HG03469 (cell line): ENCODE results near the gene COPA.

Source experiments
- ATAC-seq: cut with Tn5 transposase; IDR thresholded peaks from one replicate; pipeline ENCODE4 v1.9.1; 2021; ENCODE audit warnings: mild to moderate bottlenecking, moderate library complexity, moderate number of reproducible peaks; ENCODE audit not compliant: unreplicated experiment

COPA gene

DNA sequence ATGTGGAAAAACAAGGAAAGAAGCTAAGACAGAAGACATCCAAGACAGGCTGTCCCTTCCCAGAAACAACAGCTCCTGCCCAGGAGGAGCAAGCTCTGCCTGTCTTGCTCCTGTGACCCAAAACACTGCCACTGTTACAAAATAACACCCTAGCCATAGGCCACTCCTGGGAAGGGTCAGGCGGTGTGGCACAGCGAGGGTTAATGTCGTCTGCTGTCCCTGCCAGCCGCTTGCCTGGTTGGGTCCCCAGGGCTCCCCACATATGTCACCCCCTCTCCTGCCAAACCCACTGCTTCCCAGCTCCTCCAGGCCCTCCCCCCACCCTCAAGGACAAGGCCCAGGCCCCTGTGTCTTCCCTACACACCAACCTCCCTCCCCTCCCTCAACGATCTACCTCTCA is 20.0 kb upstream of the COPA start:
- no peak for ATAC-seq

GRCh38 chr1:160362168-160362957 is 19.3 kb upstream of the COPA start:
- ATAC-seq, result no peak

GRCh38 chr1:160361814-160362167 is 18.7 kb upstream of the COPA start:
- ATAC-seq, result no peak

DNA sequence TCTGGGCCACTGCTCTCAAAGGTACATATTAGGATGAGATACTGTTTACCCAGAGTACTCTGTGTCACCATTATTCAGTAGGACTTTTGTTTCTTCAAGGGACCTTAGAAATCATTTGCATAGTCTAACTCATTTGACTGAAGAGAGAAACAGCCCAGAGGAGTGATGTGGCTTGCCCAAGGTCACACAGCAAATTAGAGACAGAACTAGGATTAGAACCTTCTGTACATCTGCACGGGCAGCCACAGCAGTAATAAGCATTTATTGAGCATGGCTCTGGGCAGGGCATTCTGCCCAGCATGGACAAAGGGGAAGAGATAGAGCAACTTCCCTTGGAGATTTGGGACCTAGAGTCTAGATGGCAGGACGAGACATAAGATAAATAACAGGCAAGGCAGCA is 18.1 kb upstream of the COPA start:
- ATAC-seq, result no peak

DNA sequence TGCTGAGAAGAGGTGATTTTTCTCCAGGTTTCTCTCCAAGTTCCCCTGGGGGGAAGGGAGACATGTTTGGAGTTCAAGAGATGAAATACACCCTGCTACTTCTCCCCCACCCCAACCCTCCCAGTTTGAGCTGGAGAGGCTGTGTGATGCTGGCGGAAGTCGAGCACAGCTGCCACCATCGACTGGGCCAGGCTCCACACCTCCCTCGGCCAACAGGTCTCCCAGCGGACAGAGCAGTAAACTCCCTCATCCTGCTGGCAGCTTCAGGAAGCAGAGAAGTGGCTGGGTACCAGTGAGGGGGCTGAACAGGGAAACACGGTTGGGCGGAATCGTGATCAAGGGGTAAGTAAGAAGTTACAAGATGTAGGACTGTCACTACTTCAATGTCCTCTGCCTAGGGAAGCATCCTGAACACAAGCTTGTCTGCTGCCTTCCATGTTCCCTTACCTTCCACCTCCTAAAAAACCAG is 17.2 kb upstream of the COPA start:
- ATAC-seq, result no peak

DNA sequence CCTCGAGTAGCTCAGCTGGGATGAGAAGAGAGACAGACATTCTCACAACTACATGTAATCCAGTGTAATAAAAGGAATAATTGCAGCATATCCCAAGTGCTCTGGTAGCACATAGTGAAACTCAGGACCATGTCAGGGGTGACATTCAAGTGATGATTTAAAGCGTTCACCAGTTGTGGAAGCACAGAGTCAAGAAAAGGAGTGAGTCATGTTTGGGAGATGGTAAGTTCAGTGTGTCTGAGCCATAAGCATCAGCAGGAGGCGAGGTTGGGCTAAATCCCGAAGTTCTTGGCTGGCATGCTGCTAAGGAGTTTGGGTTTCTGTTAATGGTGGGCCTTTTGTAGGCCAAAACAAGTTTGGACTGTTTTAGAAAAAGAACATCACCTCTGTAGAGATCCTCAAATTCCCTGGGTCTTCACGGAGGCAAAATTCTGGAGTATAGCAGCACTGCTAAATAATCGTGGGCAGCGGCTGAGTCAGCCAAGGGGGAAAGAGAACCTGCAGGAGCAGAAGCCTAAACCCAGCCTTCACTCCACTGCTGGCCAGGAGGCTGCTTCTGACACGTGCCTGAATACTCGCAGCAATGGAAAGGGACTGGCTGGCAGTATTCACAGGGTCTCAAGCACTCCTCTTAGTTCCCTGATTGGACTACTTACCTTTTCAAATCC is 16.6 kb upstream of the COPA start:
- no peak for ATAC-seq

GRCh38 chr1:160358073-160358472 is 15.0 kb upstream of the COPA start:
- no peak for ATAC-seq

- no peak for ATAC-seq
Observed at GRCh38 chr1:160357286-160358002, 14.4 kb upstream of the COPA start.

DNA sequence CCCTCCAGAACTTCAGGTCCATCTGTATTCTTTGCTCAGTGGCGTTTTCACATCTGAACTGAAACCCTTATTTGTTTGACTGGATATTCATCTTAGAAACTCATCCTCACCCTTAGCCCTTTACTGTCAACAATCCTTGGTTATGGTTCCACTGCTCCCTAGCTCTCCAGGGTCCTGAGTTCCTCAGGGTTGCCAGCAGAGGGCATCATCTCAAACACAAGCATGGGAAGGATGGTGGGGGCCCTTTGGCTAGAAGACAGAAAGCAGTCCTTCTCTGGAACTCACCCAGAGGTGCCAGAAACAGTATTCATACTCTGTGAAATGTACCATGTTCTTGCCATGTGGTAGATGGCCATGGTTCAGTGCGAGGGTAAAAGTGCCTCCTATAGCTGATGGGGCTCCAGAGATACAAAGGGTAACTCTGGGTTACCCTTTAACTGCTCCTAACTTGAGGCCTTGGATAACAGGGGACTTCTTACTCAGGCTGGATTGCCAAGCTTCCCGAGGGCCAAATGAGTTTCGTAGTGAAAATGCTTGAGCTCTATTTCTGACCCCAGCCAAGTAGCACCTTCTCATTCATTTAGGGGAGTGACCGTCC is 11.4 kb upstream of the COPA start:
- ATAC-seq, result no peak

- ATAC-seq, result no peak
Observed at GRCh38 chr1:160353223-160353622, 10.2 kb upstream of the COPA start.

GRCh38 chr1:160352555-160352954 is 9.5 kb upstream of the COPA start:
- no peak for ATAC-seq

- ATAC-seq, result no peak
Observed at GRCh38 chr1:160351629-160352028, 8.6 kb upstream of the COPA start.

DNA sequence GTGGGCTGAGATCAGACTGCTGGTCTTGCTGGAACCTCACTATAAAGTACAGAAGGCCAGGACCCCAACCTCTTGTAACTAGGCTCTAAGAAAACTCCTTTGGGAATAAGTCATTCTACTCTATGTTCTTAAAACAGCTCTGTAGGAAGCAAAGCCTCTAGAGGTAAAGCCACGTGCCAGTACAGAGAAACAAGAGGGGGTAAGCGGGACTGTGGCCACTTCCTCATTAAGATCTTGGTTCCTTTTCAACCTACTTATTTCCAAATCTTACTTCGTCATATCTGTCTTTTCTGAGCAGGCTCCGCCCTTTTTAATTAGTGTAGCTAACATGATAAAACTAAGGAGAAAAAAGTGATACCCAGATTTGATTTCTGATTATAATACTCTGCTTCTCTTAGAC is 3.9 kb upstream of the COPA start:
- ATAC-seq, result no peak

- ATAC-seq, result no peak
Observed at GRCh38 chr1:160346463-160346862, 3.4 kb upstream of the COPA start.

DNA sequence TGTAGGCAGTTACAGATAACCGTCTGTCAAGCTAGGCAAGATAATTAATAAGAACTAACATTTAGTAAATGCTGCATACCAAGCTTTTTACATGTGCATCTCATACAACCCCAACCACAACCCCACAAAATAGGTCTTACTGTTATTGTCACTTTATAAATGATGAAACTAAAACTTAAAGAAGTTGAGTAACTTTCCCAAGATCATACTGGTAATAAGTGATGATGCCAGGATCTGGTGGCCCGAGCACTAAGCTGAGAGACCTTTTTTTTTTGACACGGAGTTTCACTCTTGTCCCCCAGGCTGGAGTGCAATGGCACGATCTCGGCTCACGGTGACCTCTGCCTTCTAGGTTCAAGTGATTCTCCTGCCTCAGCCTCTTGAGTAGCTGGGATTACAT is 1.9 kb upstream of the COPA start:
- no peak for ATAC-seq

GRCh38 chr1:160344241-160344640 is 1.2 kb upstream of the COPA start:
- no peak for ATAC-seq

DNA sequence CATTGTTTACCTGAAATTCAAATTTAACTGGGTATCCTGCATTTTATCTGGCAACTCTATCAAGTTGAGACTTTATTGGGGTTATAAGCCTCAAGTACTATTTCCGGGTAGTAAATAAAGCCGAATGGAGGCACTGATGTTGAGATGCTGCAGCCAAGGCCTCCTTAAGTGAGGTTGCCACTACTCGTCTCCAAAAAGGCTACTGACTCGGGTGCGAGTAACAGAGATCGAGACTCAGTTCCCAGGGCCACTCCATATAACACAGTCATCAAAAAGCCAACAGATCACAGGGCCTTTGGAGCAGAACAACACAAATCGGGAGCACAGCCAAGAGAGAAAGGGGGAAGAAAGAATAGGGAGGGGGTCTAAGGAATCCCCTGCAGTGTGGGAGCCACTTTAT is 524 bp downstream of the COPA start:
- no peak for ATAC-seq

GRCh38 chr1:160340866-160341265 is 2.2 kb downstream of the COPA start:
- ATAC-seq, result no peak

DNA sequence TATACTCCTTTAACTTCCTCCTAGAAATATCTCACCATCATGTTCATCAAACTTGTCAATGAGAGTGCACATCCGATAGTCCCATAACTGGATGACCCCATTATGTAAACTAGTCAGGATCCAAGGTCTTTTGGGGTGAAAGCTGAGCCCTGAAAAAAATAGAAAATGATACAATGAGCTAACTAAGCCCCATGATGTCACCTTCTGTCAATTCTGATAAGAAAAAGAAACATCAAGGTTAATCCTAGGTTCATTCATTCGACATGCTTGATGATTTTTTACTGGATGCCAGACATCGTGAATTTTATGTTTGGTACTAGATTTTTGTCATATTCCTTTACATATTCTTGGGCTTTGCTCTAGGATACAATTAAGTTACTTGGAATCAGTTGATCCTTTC is 2.9 kb downstream of the COPA start:
- no peak for ATAC-seq

DNA sequence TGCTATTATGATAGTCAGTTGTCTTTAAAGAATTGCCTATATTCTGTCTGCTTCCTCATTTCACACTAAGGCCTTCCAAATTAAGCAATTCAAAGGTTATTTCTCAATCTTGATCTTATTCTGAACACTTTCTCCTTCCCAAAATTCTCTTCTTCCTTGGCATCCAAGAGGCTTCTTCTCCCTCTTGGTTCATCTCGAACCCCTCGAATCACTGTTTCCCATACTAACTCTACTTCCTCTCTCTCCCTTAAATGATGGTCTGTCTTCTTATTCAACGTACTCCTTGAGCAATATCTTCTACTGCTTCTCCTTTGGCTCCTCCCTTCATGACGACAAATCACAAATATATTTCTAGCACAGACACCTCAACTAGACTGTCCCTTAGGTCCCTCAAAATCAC is 4.5 kb downstream of the COPA start:
- ATAC-seq, result no peak

DNA sequence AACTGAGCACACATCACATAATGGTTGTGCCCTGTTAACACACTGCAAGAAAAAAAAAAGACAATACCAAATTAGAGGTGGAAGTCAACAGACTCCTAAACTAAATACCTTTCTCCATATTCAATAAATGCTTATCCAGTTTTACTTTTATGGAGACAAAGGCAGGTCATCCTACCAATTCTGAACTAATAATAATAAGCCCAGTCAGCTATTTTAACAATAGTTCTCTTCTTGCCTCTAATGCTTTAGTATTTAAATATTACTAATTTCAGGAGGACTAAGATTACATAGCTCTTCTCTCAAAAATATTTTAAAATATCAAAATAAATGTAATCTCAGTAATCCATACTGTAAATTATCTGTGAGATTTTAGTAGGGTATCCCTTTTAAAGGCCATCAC is 10.5 kb downstream of the COPA start:
- no peak for ATAC-seq

GRCh38 chr1:160330119-160330518 is 12.9 kb downstream of the COPA start:
- ATAC-seq, result no peak
